ENCODE data around the gene PSMC3. TPM values are rescaled to one million over a fixed set of nuclear protein-coding genes. Genes with fewer than 3 reads are reported as not detected.

The PSMC3 gene
- total RNA-seq, 1 experiment from 2014 or later: 275 TPM

DNA sequence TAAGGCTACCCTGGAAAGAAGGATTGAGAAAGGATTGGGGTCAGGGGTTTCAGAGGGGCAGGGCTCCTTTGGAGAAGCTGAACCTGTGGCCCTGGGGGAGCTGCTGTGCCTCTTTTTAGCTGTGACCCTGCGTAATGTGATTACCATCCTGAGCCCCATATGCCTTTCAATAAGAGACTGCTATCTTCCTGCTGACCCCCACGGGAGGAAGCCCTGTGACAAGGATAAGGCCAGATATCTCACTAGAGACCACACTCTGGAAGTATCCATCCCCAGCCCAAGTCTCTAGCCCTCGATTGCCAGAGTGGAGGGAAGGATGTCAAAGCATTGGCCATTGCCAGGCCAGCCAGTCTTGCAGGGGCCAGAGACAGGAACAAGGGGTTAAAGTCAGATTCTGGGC, 22.7 kb downstream of the PSMC3 start:
- DNase-seq (no peak), ATAC-seq (no peak)
- Histone ChIP-seq H3K4me1 (ENCODE audit: insufficient read depth, low read length) (peaks cover 8% of the 10 kb centered on the region), H3K79me2 (ENCODE audit: low read length) (0 out of 2 replicates have a peak, but pooled peaks cover under 1% of the 10 kb centered on the region), H4K20me1 (ENCODE audit: low read length) (no peaks in the 10 kb centered on the region), H3K36me3 (ENCODE audit: low read depth, low read length) (no peaks in the 10 kb centered on the region), H2AFZ (ENCODE audit: low read length) (no peak overlapping the region), H3K9me2 (replicated peaks; ENCODE audit: low read length) (no peaks in the 10 kb centered on the region), H3F3A (ENCODE audit: low read length, unreplicated experiment) (no peaks in the 10 kb centered on the region), H3K4me3 (ENCODE audit: low read length) (no peak overlapping the region), H3K9me3 (ENCODE audit: low read length) (no peaks in the 10 kb centered on the region), H3K4me2 (ENCODE audit: low read length) (no peak overlapping the region), H3K27ac (ENCODE audit: low read length) (no peak overlapping the region), H3K9ac (ENCODE audit: low read length) (no peak overlapping the region), H3K27me3 (ENCODE audit: low read length) (no peaks in the 10 kb centered on the region)
- ChIA-PET POLR2A (ENCODE audit: unreplicated experiment) (no interaction called here), CTCF (no interaction called here)
- BruUV-seq (replicated peaks): no TSS peak
- intact Hi-C loops (cut with micrococcal nuclease): no loop called here
- TF ChIP-seq EZH2 (IDR thresholded peaks at IDR 0.05; ENCODE audit: low read length, unreplicated experiment) (no peak), EZH2phosphoT487 (IDR thresholded peaks at IDR 0.05; ENCODE audit: borderline replicate concordance, low read length) (no peak), CTCF (conservative IDR thresholded peaks at IDR 0.05; ENCODE audit: low read depth, low read length) (no peak)

DNA sequence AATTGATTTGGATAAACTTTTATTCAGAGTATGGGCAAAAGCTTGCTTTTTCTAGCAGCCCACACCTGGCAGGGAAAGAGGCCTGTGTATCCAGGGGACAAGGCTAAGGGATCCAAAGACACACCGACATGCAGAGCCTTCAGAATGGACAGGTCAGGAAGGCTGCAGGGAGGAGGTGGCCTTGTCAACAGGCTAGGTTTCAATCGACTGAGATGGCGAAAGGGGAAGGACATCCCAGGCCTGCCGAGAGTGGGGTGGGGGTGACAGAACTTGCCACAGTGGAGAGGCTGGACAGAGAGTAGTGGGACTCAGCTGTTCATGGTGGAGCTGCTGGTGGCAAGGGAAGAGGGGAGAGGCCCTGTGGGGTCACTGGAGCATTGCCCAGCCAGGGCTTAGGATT, 23.1 kb downstream of the PSMC3 start:
- TF ChIP-seq CTCF (conservative IDR thresholded peaks at IDR 0.05; ENCODE audit: low read depth, low read length): no peak
- no peak for TF ChIP-seq EZH2phosphoT487 (IDR thresholded peaks at IDR 0.05; ENCODE audit: borderline replicate concordance, low read length)
- TF ChIP-seq EZH2 (IDR thresholded peaks at IDR 0.05; ENCODE audit: low read length, unreplicated experiment): no peak
- no TSS peak for BruUV-seq (replicated peaks)
- ATAC-seq: no peak
- H4K20me1 ChIP-seq (ENCODE audit: low read length): no peaks in the 10 kb centered on the region
- DNase-seq: no peak
- no peak overlapping the region for H2AFZ ChIP-seq (ENCODE audit: low read length)
- H3K79me2 ChIP-seq (ENCODE audit: low read length): no peaks in the 10 kb centered on the region
- ChIA-PET POLR2A (ENCODE audit: unreplicated experiment) (interaction anchor here (0.6 kb wide), 1 partner anchor 740 kb away, joined by 6 read pairs; no protein-coding TSS in a partner anchor), CTCF (no interaction called here)
- no peak overlapping the region for H3K9ac ChIP-seq (ENCODE audit: low read length)
- no peak overlapping the region for H3K4me2 ChIP-seq (ENCODE audit: low read length)
- no peaks in the 10 kb centered on the region for H3F3A ChIP-seq (ENCODE audit: low read length, unreplicated experiment)
- H3K4me3 ChIP-seq (ENCODE audit: low read length): no peak overlapping the region
- no peak overlapping the region for H3K27ac ChIP-seq (ENCODE audit: low read length)
- intact Hi-C loops (cut with micrococcal nuclease): no loop called here
- H3K4me1 ChIP-seq (ENCODE audit: insufficient read depth, low read length): peaks cover 8% of the 10 kb centered on the region
- no peaks in the 10 kb centered on the region for H3K9me2 ChIP-seq (replicated peaks; ENCODE audit: low read length)
- no peaks in the 10 kb centered on the region for H3K36me3 ChIP-seq (ENCODE audit: low read depth, low read length)
- H3K27me3 ChIP-seq (ENCODE audit: low read length): no peaks in the 10 kb centered on the region
- H3K9me3 ChIP-seq (ENCODE audit: low read length): no peaks in the 10 kb centered on the region

GRCh38 chr11:47400768-47401279, 25.4 kb downstream of the PSMC3 start:
- H3K4me1 ChIP-seq (ENCODE audit: insufficient read depth, low read length): no peaks in the 10 kb centered on the region
- H3K27ac ChIP-seq (ENCODE audit: low read length): no peak overlapping the region
- TF ChIP-seq EZH2 (IDR thresholded peaks at IDR 0.05; ENCODE audit: low read length, unreplicated experiment): no peak
- no peak for TF ChIP-seq EZH2phosphoT487 (IDR thresholded peaks at IDR 0.05; ENCODE audit: borderline replicate concordance, low read length)
- TF ChIP-seq CTCF (conservative IDR thresholded peaks at IDR 0.05; ENCODE audit: low read depth, low read length): no peak
- ChIA-PET CTCF (interaction anchor here (0.5 kb wide), 1 partner anchor 54 kb away, joined by 5 read pairs; no protein-coding TSS in a partner anchor), POLR2A (ENCODE audit: unreplicated experiment) (no interaction called here)
- no peak overlapping the region for H3K9ac ChIP-seq (ENCODE audit: low read length)
- no peak overlapping the region for H2AFZ ChIP-seq (ENCODE audit: low read length)
- no peaks in the 10 kb centered on the region for H3K27me3 ChIP-seq (ENCODE audit: low read length)
- no peaks in the 10 kb centered on the region for H3K9me3 ChIP-seq (ENCODE audit: low read length)
- no peaks in the 10 kb centered on the region for H3K9me2 ChIP-seq (replicated peaks; ENCODE audit: low read length)
- H3F3A ChIP-seq (ENCODE audit: low read length, unreplicated experiment): no peaks in the 10 kb centered on the region
- no peaks in the 10 kb centered on the region for H3K36me3 ChIP-seq (ENCODE audit: low read depth, low read length)
- ATAC-seq: peak; percentile 20; the same call in 1 of the 2 replicates
- no peaks in the 10 kb centered on the region for H4K20me1 ChIP-seq (ENCODE audit: low read length)
- no peaks in the 10 kb centered on the region for H3K79me2 ChIP-seq (ENCODE audit: low read length)
- H3K4me2 ChIP-seq (ENCODE audit: low read length): no peak overlapping the region
- H3K4me3 ChIP-seq (ENCODE audit: low read length): no peak overlapping the region; the same call in 1 of the 2 replicates
- intact Hi-C loops (cut with micrococcal nuclease): no loop called here
- no TSS peak for BruUV-seq (replicated peaks)
- DNase-seq: no peak
